Natural killer cell (primary cell): ENCODE measurements around the gene STARD9. TPM values are rescaled to one million over a fixed set of nuclear protein-coding genes. Genes with fewer than 3 reads are reported as not detected.

Source experiments
- ATAC-seq, 3 donors: fragments of 150-1000 bp in 2 of 3; fragments of 200-7000 bp in 1 of 3; cut with Tn5 transposase; 1 replicate in 1 of 3; 2 replicates in 2 of 3; pipeline ENCODE4 v1.10.0; 2021; ENCODE audit warnings: mild to moderate bottlenecking in 2 of 3, moderate library complexity in 2 of 3
- DNase-seq, 2 donors: peaks; one replicate each; pipeline versions ENCODE4 v3.0.0 to v3.0.0-alpha.2; 2013 to 2021; ENCODE audit warnings: mixed read lengths in 1 of 2
- H3K27ac ChIP-seq: one replicate; pipeline ENCODE4 v1.5.1; 2013; ENCODE audit warnings: mild to moderate bottlenecking, low read length
- H3K27me3 ChIP-seq: one replicate; pipeline ENCODE4 v1.6.1; 2013; ENCODE audit warnings: low read length; ENCODE audit not compliant: control insufficient read depth, insufficient read depth
- H3K36me3 ChIP-seq: one replicate; pipeline ENCODE4 v1.6.1; 2013; ENCODE audit warnings: low read length; ENCODE audit not compliant: control insufficient read depth, insufficient read depth
- H3K4me1 ChIP-seq: one replicate; pipeline ENCODE4 v1.6.1; 2013; ENCODE audit warnings: low read length; ENCODE audit not compliant: control insufficient read depth, insufficient read depth
- H3K4me3 ChIP-seq: one replicate; pipeline ENCODE4 v1.5.1; 2013; ENCODE audit warnings: low read length
- H3K9me3 ChIP-seq: one replicate; pipeline ENCODE4 v1.6.1; 2013; ENCODE audit warnings: low read length; ENCODE audit not compliant: control insufficient read depth, insufficient read depth
- H3K27ac Mint-ChIP-seq, 2 donors: one replicate each; pipeline ENCODE4 v1.8.0; 2022; ENCODE audit warnings: mild to moderate bottlenecking in 2 of 2, mixed read lengths in 2 of 2, moderate library complexity in 1 of 2
- H3K27me3 Mint-ChIP-seq, 2 donors: one replicate each; pipeline ENCODE4 v1.8.0; 2022; ENCODE audit warnings: low read depth in 2 of 2, mixed read lengths in 2 of 2
- H3K36me3 Mint-ChIP-seq: one replicate; pipeline ENCODE4 v1.8.0; 2022; ENCODE audit warnings: mixed read lengths
- H3K4me1 Mint-ChIP-seq, 2 donors: one replicate each; pipeline ENCODE4 v1.8.0; 2022; ENCODE audit warnings: mixed read lengths in 2 of 2
- H3K4me3 Mint-ChIP-seq: one replicate; pipeline ENCODE4 v1.8.0; 2022; ENCODE audit warnings: mild to moderate bottlenecking, moderate library complexity, mixed read lengths
- H3K9me3 Mint-ChIP-seq, 2 donors: one replicate each; pipeline ENCODE4 v1.8.0; 2022; ENCODE audit warnings: mixed read lengths in 2 of 2
- CTCF ChIP-seq: fragments of 200-600 bp; IDR thresholded peaks from one replicate; pipeline ENCODE4 v1.8.0; 2022; ENCODE audit warnings: antibody characterized with exemption
- WGBS: methylation state at CpG from one replicate; pipeline ENCODE4 v1.1.7; 2013; ENCODE audit warnings: missing lambda C conversion rate; ENCODE audit not compliant: insufficient coverage; 5-methylcytosine and 5-hydroxymethylcytosine counted together
- intact Hi-C: fragments of 100-400 bp; cut with micrococcal nuclease; formaldehyde crosslinking; loops from one replicate; pipeline ENCODE4 v1.14.2; 2022
- total RNA-seq, 4 donors: library from RNA; stranded (reverse); fragments of 120-200 nt in 1 of 4; gene quantifications; one replicate each; pipeline versions ENCODE4 v1.2.3 to v1.2.4, GENCODE V29; 2013 to 2022

Gene STARD9
- total RNA-seq, 3 donors from 2014 or later (not counting 1 experiment from before 2014, with no cell fraction given), result 20.0 to 22.5 (median 20.1) TPM

GRCh38 chr15:42602501-42602900 is 27.1 kb downstream of the STARD9 start:
- Mint-ChIP-seq H3K4me3 (no peak overlapping the region), H3K9me3 (no peaks in the 10 kb centered on the region), H3K27me3 (no peaks in the 10 kb centered on the region), H3K36me3 (no peaks in the 10 kb centered on the region), H3K4me1 (peaks cover 28 to 36% of the 10 kb centered on the region in 2 donors), H3K27ac (no peak overlapping the region)
- WGBS, result 92% methylated on average over 3 of the region's 3 CpGs
- H3K27ac ChIP-seq, result no peak overlapping the region
- no peaks in the 10 kb centered on the region for H3K9me3 ChIP-seq
- DNase-seq (no peak), ATAC-seq (no peak)
- peaks cover 26% of the 10 kb centered on the region for H3K4me1 ChIP-seq
- H3K4me3 ChIP-seq, result no peak overlapping the region
- intact Hi-C loops, result no loop called here
- no peaks in the 10 kb centered on the region for H3K36me3 ChIP-seq
- TF ChIP-seq CTCF, result no peak
- no peaks in the 10 kb centered on the region for H3K27me3 ChIP-seq

- WGBS, result no CpG with 5 or more reads among the region's 2 CpGs
- Mint-ChIP-seq H3K36me3 (no peaks in the 10 kb centered on the region), H3K4me3 (peak overlapping the region; percentile 55), H3K9me3 (no peaks in the 10 kb centered on the region), H3K27me3 (no peaks in the 10 kb centered on the region), H3K27ac (peak overlapping the region; percentile 87 to 92), H3K4me1 (peaks cover 43 to 51% of the 10 kb centered on the region in 2 donors)
- ATAC-seq (no peak), DNase-seq (no peak)
- no peaks in the 10 kb centered on the region for H3K27me3 ChIP-seq
- H3K4me1 ChIP-seq, result peaks cover 37% of the 10 kb centered on the region
- H3K36me3 ChIP-seq, result no peaks in the 10 kb centered on the region
- no peak overlapping the region for H3K27ac ChIP-seq
- intact Hi-C loops, result no loop called here
- H3K4me3 ChIP-seq, result no peak overlapping the region
- H3K9me3 ChIP-seq, result no peaks in the 10 kb centered on the region
- no peak for TF ChIP-seq CTCF
Observed at GRCh38 chr15:42603978-42604377, 28.6 kb downstream of the STARD9 start.

GRCh38 chr15:42604894-42605744 is 29.7 kb downstream of the STARD9 start:
- Mint-ChIP-seq H3K36me3 (no peaks in the 10 kb centered on the region), H3K4me1 (peaks cover 46 to 50% of the 10 kb centered on the region in 2 donors), H3K27me3 (no peaks in the 10 kb centered on the region), H3K4me3 (peak overlapping the region; percentile 82), H3K9me3 (no peaks in the 10 kb centered on the region), H3K27ac (peak overlapping the region; percentile 87 to 92)
- Histone ChIP-seq H3K9me3 (no peaks in the 10 kb centered on the region), H3K4me3 (no peak overlapping the region), H3K27ac (peak overlapping the region; percentile 11), H3K36me3 (no peaks in the 10 kb centered on the region), H3K27me3 (no peaks in the 10 kb centered on the region), H3K4me1 (peaks cover 43% of the 10 kb centered on the region)
- no peak for TF ChIP-seq CTCF
- 63% methylated on average over 8 of the region's 8 CpGs for WGBS
- ATAC-seq (peak; percentile 28 to 35 (median 31)), DNase-seq (peak; percentile 18 to 40)
- intact Hi-C loops, result loop anchor here (5.0 kb wide), 1 partner anchor 58 kb away; the partner anchor contains the start of genes HAUS2 and LRRC57
